Activated CD4-positive, alpha-beta T cell treated with anti-CD3 and anti-CD28 coated beads for 36 hours (primary cell): ENCODE measurements around the gene RNASET2. TPM values are rescaled to one million over a fixed set of nuclear protein-coding genes. Genes with fewer than 3 reads are reported as not detected.
A peak's percentile ranks its signal among the peaks of the same experiment; 100 is the strongest.

Experiments
- ATAC-seq: fragments of 200-7000 bp; cut with Tn5 transposase; one replicate; pipeline ENCODE4 v1.10.0; 2021; ENCODE audit warnings: mild to moderate bottlenecking, moderate library complexity
- CTCF ChIA-PET: fragments of 350-600 bp; sonication (Branson Sonifier 250); formaldehyde crosslinking; loops from one replicate; lab custom pipeline; 2021; ENCODE audit warnings: antibody characterized with exemption; lab: Charles Lee
- POLR2A ChIA-PET: fragments of 350-600 bp; sonication (Branson Sonifier 250); formaldehyde crosslinking; loops from one replicate; lab custom pipeline; 2021; ENCODE audit warnings: antibody characterized with exemption, inconsistent platforms; lab: Charles Lee
- DNase-seq: peaks from one replicate; pipeline ENCODE4 v3.0.0-alpha.2; 2020
- H3K27ac Mint-ChIP-seq: one replicate; pipeline ENCODE4 v1.8.0; 2021; ENCODE audit warnings: mixed read lengths
- H3K27me3 Mint-ChIP-seq: one replicate; pipeline ENCODE4 v1.8.0; 2021; ENCODE audit warnings: mixed read lengths
- H3K36me3 Mint-ChIP-seq: one replicate; pipeline ENCODE4 v1.8.0; 2021; ENCODE audit warnings: low read depth, mixed read lengths
- H3K4me1 Mint-ChIP-seq: one replicate; pipeline ENCODE4 v1.8.0; 2021; ENCODE audit warnings: mixed read lengths
- H3K4me3 Mint-ChIP-seq: one replicate; pipeline ENCODE4 v1.8.0; 2021; ENCODE audit warnings: mild to moderate bottlenecking, moderate library complexity, mixed read lengths
- H3K9me3 Mint-ChIP-seq: one replicate; pipeline ENCODE4 v1.8.0; 2021; ENCODE audit warnings: low read depth, mixed read lengths
- intact Hi-C, 2 experiments: fragments of 100-400 bp; cut with DNase I in 1 of 2; cut with micrococcal nuclease in 1 of 2; formaldehyde crosslinking; loops; one replicate each; pipeline versions ENCODE4 v1.14.2 to v1.15.1; 2022 to 2024; cut with DNase I, micrococcal nuclease
- total RNA-seq, 2 experiments: library from RNA; stranded (reverse); gene quantifications; one replicate each; pipeline ENCODE4 v1.2.3, GENCODE V29; 2021

Gene RNASET2
- total RNA-seq, 2 experiments from 2014 or later = 68.7 to 85.2 TPM

DNA sequence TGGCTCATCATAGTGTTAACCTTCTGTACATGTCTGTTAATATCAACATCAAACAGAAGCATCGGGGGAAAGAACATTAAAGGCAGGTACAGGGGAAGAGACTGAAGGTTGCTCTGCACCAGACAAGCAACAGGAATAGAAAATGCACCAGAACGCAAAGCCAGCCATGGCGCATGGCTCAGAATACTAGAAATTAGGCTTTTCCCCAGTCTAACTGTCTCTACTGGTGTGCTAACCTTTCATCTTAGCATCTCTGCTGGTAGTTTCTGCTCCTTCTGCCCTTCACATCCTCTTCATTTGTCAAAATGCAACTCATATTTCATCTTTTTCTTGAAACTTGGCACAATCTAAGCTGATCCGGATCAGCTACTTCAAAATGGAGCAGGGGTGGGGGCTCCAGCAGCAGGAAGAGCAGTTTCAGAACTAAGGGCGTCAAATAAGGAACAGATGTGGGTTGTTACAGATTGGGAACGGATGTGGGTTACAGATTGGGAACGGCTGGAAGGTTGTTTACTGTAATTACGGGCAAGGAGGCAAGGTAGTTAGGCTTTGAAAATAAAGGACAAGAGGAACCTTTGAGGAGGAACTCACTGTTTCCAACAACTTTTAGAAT is 13.1 kb upstream of the RNASET2 start:
- Mint-ChIP-seq H3K4me3 (no peak overlapping the region), H3K27me3 (no peaks in the 10 kb centered on the region), H3K36me3 (peaks cover 4% of the 10 kb centered on the region), H3K4me1 (peaks cover 16% of the 10 kb centered on the region), H3K9me3 (peaks cover 12% of the 10 kb centered on the region), H3K27ac (peak overlapping the region; percentile 53)
- ATAC-seq = peak; percentile 51
- ChIA-PET POLR2A (no interaction called here), CTCF (interaction anchor here (0.7 to 1.7 kb wide), 3 partner anchors 12 to 19 kb away, joined by 3 to 4 read pairs (median 3); no protein-coding TSS in a partner anchor)
- intact Hi-C loops = no loop called here
- no peak for DNase-seq

DNA sequence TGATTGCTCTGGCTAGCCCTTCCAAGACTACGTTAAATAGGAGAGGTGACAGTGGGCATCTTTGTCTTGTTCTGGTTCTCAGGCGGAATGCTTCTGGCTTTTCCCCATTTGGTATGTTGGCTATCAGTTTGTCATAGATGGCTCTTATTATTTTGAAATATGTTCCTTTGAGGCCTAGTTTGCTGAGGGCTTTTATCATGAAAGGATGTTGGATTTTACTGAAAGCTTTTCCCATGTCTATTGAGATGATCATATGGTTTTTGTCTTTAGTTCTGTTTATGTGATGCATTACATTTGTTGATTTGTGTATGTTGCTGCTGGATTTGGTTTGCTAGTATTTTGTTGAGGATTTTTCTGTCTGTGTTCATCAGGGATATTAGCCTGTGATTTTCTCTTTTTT is 9.9 kb upstream of the RNASET2 start:
- no peak for DNase-seq
- POLR2A ChIA-PET = no interaction called here

DNA sequence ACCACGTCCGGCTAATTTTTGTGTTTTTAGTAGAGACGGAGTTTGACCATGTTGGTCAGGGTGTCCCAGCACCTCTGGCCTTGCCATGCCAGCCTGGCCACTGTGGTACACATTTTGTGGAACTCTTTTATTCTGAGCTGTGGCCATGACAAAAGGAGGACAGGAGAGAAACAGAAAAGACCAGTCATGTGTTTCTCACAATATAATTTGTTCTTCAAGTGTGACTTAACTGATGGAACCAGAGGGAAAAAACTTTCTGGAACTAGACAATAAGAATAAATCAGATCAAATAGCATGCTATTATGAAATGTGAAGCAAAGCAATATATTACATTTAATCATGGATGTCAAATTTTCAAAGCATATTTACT is 4.2 kb upstream of the RNASET2 start:
- no peak overlapping the region for H3K4me3 Mint-ChIP-seq
- peak overlapping the region; percentile 92 for H3K27ac Mint-ChIP-seq
- H3K27me3 Mint-ChIP-seq = no peaks in the 10 kb centered on the region
- H3K4me1 Mint-ChIP-seq = peaks cover 34% of the 10 kb centered on the region
- ATAC-seq = no peak
- peaks cover 2% of the 10 kb centered on the region for H3K36me3 Mint-ChIP-seq
- intact Hi-C loops = no loop called here
- H3K9me3 Mint-ChIP-seq = peaks cover 8% of the 10 kb centered on the region
- no peak for DNase-seq
- ChIA-PET POLR2A (interaction anchor here (0.7 to 0.8 kb wide), 2 partner anchors 19 to 85 kb away, joined by 3 to 4 read pairs; no protein-coding TSS in a partner anchor), CTCF (interaction anchor here (0.7 to 0.9 kb wide), 2 partner anchors 31 to 186 kb away, joined by 3 read pairs; no protein-coding TSS in a partner anchor)

More for the DNA sequence above, 9.9 kb upstream of the RNASET2 start:
- ATAC-seq = no peak
- Mint-ChIP-seq H3K4me3 (no peak overlapping the region), H3K27ac (no peak overlapping the region), H3K9me3 (peaks cover 20% of the 10 kb centered on the region), H3K36me3 (peaks cover 6% of the 10 kb centered on the region), H3K4me1 (peaks cover 16% of the 10 kb centered on the region), H3K27me3 (no peaks in the 10 kb centered on the region)
- intact Hi-C loops = no loop called here
- CTCF ChIA-PET = no interaction called here

DNA sequence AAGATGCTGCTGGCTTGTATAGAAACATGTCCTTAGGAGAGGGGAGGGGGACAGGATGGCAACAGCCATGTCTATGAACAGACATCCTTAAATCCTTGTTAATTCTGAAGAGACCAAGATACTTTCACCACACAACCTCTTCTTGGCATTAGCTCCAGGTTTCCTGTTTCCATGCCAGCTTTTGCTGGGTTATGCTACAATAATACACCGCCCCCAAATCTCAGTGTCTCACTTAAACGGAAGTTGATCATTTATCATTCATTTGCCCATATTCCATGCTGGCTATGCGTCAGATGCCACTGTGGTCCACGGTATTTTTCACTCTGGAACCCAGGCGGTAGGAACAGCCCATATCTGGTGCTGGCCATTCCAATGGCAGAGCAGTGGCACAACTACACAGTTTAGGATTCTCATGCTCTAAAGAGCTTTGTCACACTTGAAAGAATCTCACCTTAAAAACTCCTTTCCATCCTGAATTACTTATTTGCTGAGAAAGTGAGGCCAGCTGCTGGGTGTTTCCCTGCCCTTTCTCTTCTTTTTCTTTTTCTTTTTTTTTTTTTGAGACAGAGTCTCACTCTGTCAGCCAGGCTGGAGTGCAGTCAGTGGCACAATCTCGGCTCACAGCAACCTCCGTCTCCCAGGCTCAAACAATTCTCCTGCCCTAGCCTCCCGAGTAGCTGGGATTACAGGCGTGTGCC is 3.7 kb upstream of the RNASET2 start:
- ATAC-seq = no peak
- no peak for DNase-seq
- Mint-ChIP-seq H3K9me3 (peaks cover 8% of the 10 kb centered on the region), H3K4me1 (peaks cover 38% of the 10 kb centered on the region), H3K4me3 (no peak overlapping the region), H3K27ac (peak overlapping the region; percentile 92), H3K36me3 (peaks cover 7% of the 10 kb centered on the region), H3K27me3 (no peaks in the 10 kb centered on the region)
- intact Hi-C loops = no loop called here
- ChIA-PET POLR2A (interaction anchor here (0.7 to 0.8 kb wide), 2 partner anchors 18 to 86 kb away, joined by 3 to 4 read pairs; no protein-coding TSS in a partner anchor), CTCF (interaction anchor here (0.6 to 1.3 kb wide), 9 partner anchors 11 to 391 kb away, joined by 3 to 5 read pairs (median 3); no protein-coding TSS in a partner anchor)

- ChIA-PET POLR2A (no interaction called here), CTCF (interaction anchor here (0.5 to 1.3 kb wide), 10 partner anchors 12 to 392 kb away, joined by 3 to 5 read pairs (median 3); no protein-coding TSS in a partner anchor)
- H3K27ac Mint-ChIP-seq = peak overlapping the region; percentile 92
- H3K9me3 Mint-ChIP-seq = peaks cover 6% of the 10 kb centered on the region
- ATAC-seq = peak; percentile 11
- H3K36me3 Mint-ChIP-seq = peaks cover 13% of the 10 kb centered on the region
- peaks cover 44% of the 10 kb centered on the region for H3K4me1 Mint-ChIP-seq
- intact Hi-C loops = no loop called here
- H3K27me3 Mint-ChIP-seq = no peaks in the 10 kb centered on the region
- peak; percentile 55 for DNase-seq
- H3K4me3 Mint-ChIP-seq = peak overlapping the region; percentile 94
Measured at GRCh38 chr6:166958926-166959861, 2.8 kb upstream of the RNASET2 start.

GRCh38 chr6:166957805-166958076 is 1.4 kb upstream of the RNASET2 start:
- Mint-ChIP-seq H3K36me3 (peaks cover 22% of the 10 kb centered on the region), H3K9me3 (no peaks in the 10 kb centered on the region), H3K4me1 (peaks cover 58% of the 10 kb centered on the region), H3K27ac (peak overlapping the region; percentile 97), H3K27me3 (no peaks in the 10 kb centered on the region), H3K4me3 (peak overlapping the region; percentile 94)
- no peak for DNase-seq
- POLR2A ChIA-PET = no interaction called here
- CTCF ChIA-PET = interaction anchor here (1.3 to 3.5 kb wide), 4 partner anchors 12 to 40 kb away, joined by 3 to 18 read pairs (median 4); no protein-coding TSS in a partner anchor
- no peak for ATAC-seq
- intact Hi-C loops = loop anchor here (1.0 to 2.0 kb wide), 3 partner anchors 15 to 393 kb away; partner anchors contain the start of gene CEP43 (in 1 of the 2)

DNA sequence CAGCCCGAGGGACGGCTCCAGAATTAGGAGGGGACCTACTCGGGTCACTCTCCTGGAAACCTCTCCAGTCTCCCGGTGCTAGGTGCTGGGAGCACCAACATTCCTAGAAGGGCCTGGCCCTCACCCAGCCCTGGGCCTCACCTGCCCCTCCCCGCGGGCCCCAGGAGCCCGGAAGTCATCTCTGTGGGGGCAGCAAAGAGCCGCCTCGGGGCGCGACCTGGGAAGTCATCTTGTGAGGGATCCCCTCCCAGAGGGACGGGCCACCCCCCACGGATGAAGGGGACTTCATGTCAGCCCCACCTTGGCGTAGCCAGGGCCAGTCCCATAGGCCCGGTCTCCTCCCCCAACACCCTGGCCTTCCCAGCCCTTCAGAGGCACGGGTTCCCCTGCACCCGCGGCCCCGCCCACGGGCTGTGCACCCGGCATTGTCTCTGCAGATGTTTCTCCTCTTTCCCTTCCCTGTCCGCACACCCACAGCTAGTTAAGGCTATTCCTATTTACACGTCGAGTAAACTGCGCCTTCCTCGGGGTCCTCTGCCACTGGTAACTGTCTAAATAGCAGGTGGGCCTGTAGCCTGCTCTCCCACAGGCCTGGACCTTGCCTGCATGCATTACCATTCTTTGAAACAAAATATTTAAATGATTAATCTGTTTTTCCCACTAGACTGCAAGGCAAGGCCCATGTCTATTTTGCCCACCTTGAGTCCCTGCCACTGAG is 896 bp upstream of the RNASET2 start:
- Mint-ChIP-seq H3K4me3 (peak overlapping the region; percentile 94), H3K9me3 (no peaks in the 10 kb centered on the region), H3K4me1 (peaks cover 63% of the 10 kb centered on the region), H3K27me3 (no peaks in the 10 kb centered on the region), H3K27ac (peak overlapping the region; percentile 97), H3K36me3 (peaks cover 25% of the 10 kb centered on the region)
- peak; percentile 21 for ATAC-seq
- CTCF ChIA-PET = interaction anchor here (0.6 to 3.5 kb wide), 6 partner anchors 12 to 41 kb away, joined by 3 to 18 read pairs (median 4); no protein-coding TSS in a partner anchor
- peak; percentile 81 for DNase-seq
- POLR2A ChIA-PET = interaction anchor here (1.0 to 1.3 kb wide), 2 partner anchors 16 to 25 kb away, joined by 3 to 5 read pairs; no protein-coding TSS in a partner anchor
- intact Hi-C loops = loop anchor here (1.0 to 2.0 kb wide), 3 partner anchors 14 to 394 kb away; partner anchors contain the start of gene CEP43 (in 1 of the 2)

GRCh38 chr6:166955865-166956443 is 396 bp downstream of the RNASET2 start:
- peak overlapping the region; percentile 94 for H3K4me3 Mint-ChIP-seq
- CTCF ChIA-PET = interaction anchor here (0.6 to 3.5 kb wide), 3 partner anchors 14 to 133 kb away, joined by 3 to 18 read pairs (median 5); no protein-coding TSS in a partner anchor
- DNase-seq = peak; percentile 62
- ATAC-seq = peak; percentile 9
- H3K27ac Mint-ChIP-seq = peak overlapping the region; percentile 91
- peaks cover 27% of the 10 kb centered on the region for H3K36me3 Mint-ChIP-seq
- no peaks in the 10 kb centered on the region for H3K27me3 Mint-ChIP-seq
- POLR2A ChIA-PET = interaction anchor here (0.9 to 1.3 kb wide), 3 partner anchors 15 to 43 kb away, joined by 3 to 5 read pairs (median 3); partner anchors contain the start of gene CEP43
- intact Hi-C loops = loop anchor here (1.0 to 2.0 kb wide), 6 partner anchors 13 to 573 kb away; partner anchors contain the start of genes CEP43 (in 1 of the 2) and RPS6KA2 (in 1 of the 2)
- H3K4me1 Mint-ChIP-seq = peaks cover 75% of the 10 kb centered on the region
- H3K9me3 Mint-ChIP-seq = no peaks in the 10 kb centered on the region

DNA sequence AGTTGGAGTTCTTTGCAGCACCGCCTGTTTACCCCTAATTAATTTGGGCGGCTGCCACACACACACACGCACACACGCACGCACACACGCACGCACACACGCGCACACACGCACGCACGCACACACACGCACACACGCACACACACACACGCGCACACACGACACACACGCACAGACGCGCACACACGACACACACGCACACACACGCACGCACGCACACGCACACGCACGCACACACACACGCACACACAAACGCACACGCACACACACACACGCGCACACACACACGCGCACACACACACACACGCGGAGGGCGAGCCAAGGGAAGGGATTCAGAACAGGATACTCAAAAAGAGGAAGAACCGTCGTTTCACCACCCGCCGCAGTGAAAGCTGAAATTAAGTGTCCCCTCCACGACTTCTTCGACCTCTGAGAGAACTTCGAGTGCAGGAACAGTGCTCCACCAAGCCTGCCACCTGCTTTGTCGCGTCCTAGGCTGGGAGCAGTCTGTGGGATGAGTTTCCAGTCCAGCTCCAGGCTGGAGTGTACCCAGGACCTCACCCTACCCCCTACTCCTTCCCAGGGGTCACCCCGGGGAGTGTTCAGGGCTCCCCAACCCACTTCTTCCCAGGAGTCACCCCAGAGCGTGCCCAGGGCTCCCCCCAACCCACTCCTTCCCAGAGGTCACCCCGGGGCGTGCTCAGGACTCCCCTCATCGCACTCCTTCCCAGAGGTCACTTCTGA is 1.1 kb downstream of the RNASET2 start:
- H3K9me3 Mint-ChIP-seq = no peaks in the 10 kb centered on the region
- H3K36me3 Mint-ChIP-seq = peaks cover 30% of the 10 kb centered on the region
- no peak for ATAC-seq
- ChIA-PET POLR2A (no interaction called here), CTCF (interaction anchor here (0.6 to 3.5 kb wide), 2 partner anchors 13 to 133 kb away, joined by 3 to 18 read pairs; no protein-coding TSS in a partner anchor)
- H3K27ac Mint-ChIP-seq = peak overlapping the region; percentile 91
- intact Hi-C loops = loop anchor here in 1 of 2 experiments (2.0 kb wide), 1 partner anchor 92 kb away; no protein-coding TSS in a partner anchor
- no peaks in the 10 kb centered on the region for H3K27me3 Mint-ChIP-seq
- H3K4me1 Mint-ChIP-seq = peaks cover 79% of the 10 kb centered on the region
- peak; percentile 57 for DNase-seq
- peak overlapping the region; percentile 94 for H3K4me3 Mint-ChIP-seq
